Mucosa of descending colon (tissue), 3 donors: ENCODE measurements around the gene LRRC23. TPM values are rescaled to one million over a fixed set of nuclear protein-coding genes. Genes with fewer than 3 reads are reported as not detected.
A peak's percentile ranks its signal among the peaks of the same experiment; 100 is the strongest.

Experiments used
- ATAC-seq: fragments of 200-7000 bp; cut with Tn5 transposase; one replicate; pipeline ENCODE4 v1.9.1; 2020; ENCODE audit warnings: mild to moderate bottlenecking, moderate library complexity
- DNase-seq, 3 donors: peaks; one replicate each; pipeline ENCODE4 v3.0.0-alpha.2; 2020
- H3K36me3 ChIP-seq: fragments of 200-600 bp; one replicate; pipeline ENCODE4 v1.8.0; 2021; ENCODE audit warnings: low read depth, mild to moderate bottlenecking
- H3K4me1 ChIP-seq: fragments of 200-600 bp; one replicate; pipeline ENCODE4 v1.8.0; 2021; ENCODE audit warnings: low read depth, mild to moderate bottlenecking
- H3K4me3 ChIP-seq: fragments of 200-600 bp; one replicate; pipeline ENCODE4 v1.8.0; 2021; ENCODE audit warnings: mild to moderate bottlenecking
- H3K9me3 ChIP-seq: fragments of 200-600 bp; one replicate; pipeline ENCODE4 v1.8.0; 2021; ENCODE audit warnings: mild to moderate bottlenecking
- CTCF ChIP-seq: fragments of 200-600 bp; IDR thresholded peaks from one replicate; pipeline ENCODE4 v1.8.0; 2022; ENCODE audit warnings: antibody characterized with exemption, mild to moderate bottlenecking
- intact Hi-C, 2 donors: fragments of 100-400 bp; cut with DNase I in 1 of 2; cut with micrococcal nuclease in 1 of 2; formaldehyde crosslinking; loops; one replicate each; pipeline versions ENCODE4 v1.11.0 to v1.11.1; 2022; cut with DNase I, micrococcal nuclease
- total RNA-seq, 3 donors: library from RNA; stranded (reverse); fragmentation: NEBNext Ultra II Directional in 2 of 3; extraction: Animal tissue kit (Norgen Biotek cat#: 25700) in 2 of 3; gene quantifications; one replicate each; pipeline versions ENCODE4 v1.2.1 to v1.2.4, GENCODE V29; 2021 to 2023
- donor health status: DM: no; HTN: no; CAD: no; lungs with moderate emphysema.
- donor health status: DM: no; HTN: no; CAD: no.
- donor health status: DM: no; HTN: yes; CAD: no.

The LRRC23 gene
- total RNA-seq, 3 donors from 2014 or later = 4.7 to 11.8 (median 4.9) TPM

GRCh38 chr12:6923003-6923732 lies 18.5 kb downstream of the LRRC23 start:
- TF ChIP-seq CTCF = no peak
- Histone ChIP-seq H3K36me3 (no peaks in the 10 kb centered on the region), H3K4me3 (no peak overlapping the region), H3K4me1 (peaks cover 31% of the 10 kb centered on the region), H3K9me3 (no peaks in the 10 kb centered on the region)
- DNase-seq (peak in 1 of 3 donors; percentile 25), ATAC-seq (no peak)
- intact Hi-C loops = no loop called here

GRCh38 chr12:6923851-6924250 lies 19.2 kb downstream of the LRRC23 start:
- DNase-seq (peak in 1 of 3 donors; percentile 22), ATAC-seq (no peak)
- Histone ChIP-seq H3K4me1 (peaks cover 31% of the 10 kb centered on the region), H3K36me3 (no peaks in the 10 kb centered on the region), H3K4me3 (no peak overlapping the region), H3K9me3 (no peaks in the 10 kb centered on the region)
- intact Hi-C loops = no loop called here
- no peak for TF ChIP-seq CTCF

- ATAC-seq (no peak), DNase-seq (no peak)
- intact Hi-C loops = no loop called here
- Histone ChIP-seq H3K4me3 (no peak overlapping the region), H3K36me3 (no peaks in the 10 kb centered on the region), H3K4me1 (peaks cover 35% of the 10 kb centered on the region), H3K9me3 (no peaks in the 10 kb centered on the region)
- TF ChIP-seq CTCF = no peak
Observed at GRCh38 chr12:6925239-6925539, 20.6 kb downstream of the LRRC23 start.

GRCh38 chr12:6925540-6926279 lies 21.1 kb downstream of the LRRC23 start:
- Histone ChIP-seq H3K36me3 (no peaks in the 10 kb centered on the region), H3K4me3 (no peak overlapping the region), H3K4me1 (peaks cover 35% of the 10 kb centered on the region), H3K9me3 (no peaks in the 10 kb centered on the region)
- intact Hi-C loops = no loop called here
- ATAC-seq (peak; percentile 81), DNase-seq (peak; percentile 72 to 76 (median 75))
- TF ChIP-seq CTCF = no peak

GRCh38 chr12:6927379-6928021 lies 22.9 kb downstream of the LRRC23 start, which contains the start of gene ATN1:
Gene ATN1 (plus strand): TSS chr12:6927959. CDS start chr12:6934002, 6,043 bp downstream.
- DNase-seq (peak; percentile 79 to 84 (median 84)), ATAC-seq (peak; percentile 45)
- Histone ChIP-seq H3K36me3 (no peaks in the 10 kb centered on the region), H3K4me1 (peaks cover 45% of the 10 kb centered on the region), H3K4me3 (peak within 1 kb of the TSS; percentile 65), H3K9me3 (no peaks in the 10 kb centered on the region)
- TF ChIP-seq CTCF = no peak
- intact Hi-C loops = no loop called here
